ENCODE data around the gene TOR1A.

TOR1A gene

GRCh38 chr9:129823935-129824601 is at the start of gene TOR1A:
TSS of gene TOR1A (minus strand) at chr9:129824136. CDS start at chr9:129824085, 51 bp downstream.
- peak; percentile 95 for DNase-seq (ENCODE audit: low read depth)
- no peak for TF ChIP-seq CTCF (conservative IDR thresholded peaks at IDR 0.05; ENCODE audit: low read length)
- peak within 1 kb of the TSS; percentile 81 for H3K4me3 ChIP-seq (ENCODE audit: low read length)

- TF ChIP-seq CTCF (conservative IDR thresholded peaks at IDR 0.05; ENCODE audit: low read length) = no peak
- no peak for DNase-seq (ENCODE audit: low read depth)
- no peak overlapping the region for H3K4me3 ChIP-seq (ENCODE audit: low read length)
These were observed 47.1 kb upstream of the TOR1A start for GRCh38 chr9:129871046-129871445.

DNA sequence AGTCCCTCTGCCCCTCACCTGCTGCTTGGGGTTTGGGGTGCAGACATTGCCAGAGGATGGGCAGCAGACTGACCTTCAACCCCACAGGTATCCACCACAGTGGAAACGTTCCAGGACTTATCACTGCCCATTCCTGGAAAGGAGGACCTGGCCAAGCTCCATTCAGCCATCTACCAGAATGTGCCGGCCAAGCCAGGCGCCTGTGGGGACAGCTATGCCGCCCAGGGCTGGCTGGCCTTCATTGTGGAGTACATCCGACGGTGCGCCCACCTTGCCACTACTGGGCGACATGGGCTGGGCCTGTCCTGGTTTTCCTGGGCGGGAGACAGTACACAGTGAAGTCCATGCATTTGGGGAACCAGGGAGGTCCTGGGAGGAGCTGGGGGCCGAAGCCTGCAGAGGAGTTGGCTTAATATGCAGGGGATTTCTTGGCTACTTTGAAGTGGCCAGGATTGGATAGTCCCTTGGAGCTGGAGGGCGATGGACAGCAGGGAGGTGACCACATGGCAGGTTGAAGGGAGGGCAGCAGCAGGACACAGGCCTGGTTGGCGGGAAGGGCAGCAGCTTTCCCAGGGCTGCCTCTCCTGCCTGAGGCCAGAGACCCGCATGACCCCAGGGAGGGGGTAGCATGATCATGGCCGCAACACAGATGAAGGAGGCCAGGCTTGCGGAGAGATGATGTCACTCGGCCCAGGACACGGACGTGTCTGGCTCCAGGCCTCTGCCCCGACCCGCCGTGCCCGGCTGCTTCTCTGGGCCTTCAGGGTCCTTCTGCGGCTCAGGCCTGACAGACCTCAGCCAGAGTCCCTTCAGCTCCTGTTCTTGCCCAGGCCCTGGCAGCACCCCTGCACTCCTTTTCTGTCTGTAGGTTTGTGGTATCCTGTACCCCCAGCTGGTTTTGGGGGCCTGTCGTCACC is 45.9 kb upstream of the TOR1A start:
- DNase-seq (ENCODE audit: low read depth) = no peak
- no peak for TF ChIP-seq CTCF (conservative IDR thresholded peaks at IDR 0.05; ENCODE audit: low read length)
- H3K4me3 ChIP-seq (ENCODE audit: low read length) = no peak overlapping the region

DNA sequence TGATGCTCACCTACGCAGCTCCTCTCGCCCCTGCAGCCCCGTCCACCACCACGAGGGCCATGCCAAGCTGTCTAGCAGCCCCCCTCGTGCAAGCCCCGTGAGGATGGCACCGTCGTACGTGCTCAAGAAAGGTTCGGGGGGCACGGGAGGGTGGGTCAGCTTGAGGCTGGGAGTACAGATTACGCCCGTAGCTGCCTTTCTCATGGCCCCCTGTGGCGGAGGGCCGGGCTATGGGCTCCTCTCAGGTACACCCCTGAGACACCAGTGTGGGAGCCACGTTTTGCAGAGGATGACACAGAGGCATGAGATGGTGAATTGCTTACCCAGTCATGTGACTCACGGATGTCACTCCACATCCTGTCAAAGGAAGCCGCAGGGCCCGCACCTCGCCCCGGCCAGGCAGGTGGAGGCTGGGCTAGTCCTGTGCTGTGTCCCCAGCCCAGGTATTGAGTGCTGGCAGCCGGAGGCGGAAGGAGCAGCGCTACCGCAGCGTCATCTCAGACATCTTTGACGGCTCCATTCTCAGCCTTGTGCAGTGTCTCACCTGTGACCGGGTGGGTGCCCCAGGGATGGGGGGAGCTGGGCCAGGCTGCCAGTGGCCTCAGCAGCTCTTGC is 45.0 kb upstream of the TOR1A start:
- DNase-seq (ENCODE audit: low read depth) = no peak
- TF ChIP-seq CTCF (conservative IDR thresholded peaks at IDR 0.05; ENCODE audit: low read length) = no peak
- H3K4me3 ChIP-seq (ENCODE audit: low read length) = no peak overlapping the region

DNA sequence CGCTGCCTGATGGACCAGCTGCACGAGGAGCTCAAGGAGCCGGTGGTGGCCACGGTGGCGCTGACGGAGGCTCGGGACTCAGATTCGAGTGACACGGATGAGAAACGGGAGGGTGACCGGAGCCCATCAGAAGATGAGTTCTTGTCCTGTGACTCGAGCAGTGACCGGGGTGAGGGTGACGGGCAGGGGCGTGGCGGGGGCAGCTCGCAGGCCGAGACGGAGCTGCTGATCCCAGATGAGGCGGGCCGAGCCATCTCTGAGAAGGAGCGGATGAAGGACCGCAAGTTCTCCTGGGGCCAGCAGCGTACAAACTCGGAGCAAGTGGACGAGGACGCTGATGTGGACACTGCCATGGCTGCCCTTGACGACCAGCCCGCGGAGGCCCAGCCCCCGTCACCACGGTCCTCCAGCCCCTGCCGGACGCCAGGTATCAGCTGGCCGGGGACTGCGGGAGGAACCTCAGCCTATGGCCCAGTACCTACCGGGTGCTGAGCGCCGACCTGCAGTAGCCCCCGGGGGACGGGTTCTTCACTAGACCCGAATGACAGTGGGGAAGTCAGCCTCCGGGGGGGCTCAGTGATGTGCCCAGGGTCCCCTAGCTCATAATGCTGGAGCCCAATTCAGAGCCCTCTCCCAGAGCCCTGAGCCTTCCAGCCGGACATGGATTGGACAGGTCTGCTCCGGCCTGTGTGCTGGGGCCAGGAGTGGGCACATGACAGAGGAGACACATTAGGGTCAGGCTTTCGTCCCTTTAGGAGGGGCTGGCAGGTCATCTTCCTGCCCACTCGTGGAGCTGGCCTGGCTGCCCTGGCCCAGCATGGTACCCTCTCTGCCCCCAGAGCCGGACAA is 44.3 kb upstream of the TOR1A start:
- DNase-seq (ENCODE audit: low read depth) = no peak
- no peak overlapping the region for H3K4me3 ChIP-seq (ENCODE audit: low read length)
- TF ChIP-seq CTCF (conservative IDR thresholded peaks at IDR 0.05; ENCODE audit: low read length) = no peak

GRCh38 chr9:129867136-129868022 is 43.4 kb upstream of the TOR1A start:
- DNase-seq (ENCODE audit: low read depth) = no peak

More at GRCh38 chr9:129867136-129868022, 43.4 kb upstream of the TOR1A start:
- no peak overlapping the region for H3K4me3 ChIP-seq (ENCODE audit: low read length)
- TF ChIP-seq CTCF (conservative IDR thresholded peaks at IDR 0.05; ENCODE audit: low read length) = no peak
